SH-SY5Y (cell line): ENCODE data around the gene ZNF397.

Source experiments
- GATA2 ChIP-seq: IDR thresholded peaks from 2 replicates; pipeline ENCODE4 v1.6.1; 2011; ENCODE audit warnings: mild to moderate bottlenecking, low read depth, low read length
- GATA3 ChIP-seq: IDR thresholded peaks from 2 replicates; pipeline ENCODE4 v1.6.1; 2011; ENCODE audit warnings: low read depth, mild to moderate bottlenecking, low read length, moderate library complexity

DNA sequence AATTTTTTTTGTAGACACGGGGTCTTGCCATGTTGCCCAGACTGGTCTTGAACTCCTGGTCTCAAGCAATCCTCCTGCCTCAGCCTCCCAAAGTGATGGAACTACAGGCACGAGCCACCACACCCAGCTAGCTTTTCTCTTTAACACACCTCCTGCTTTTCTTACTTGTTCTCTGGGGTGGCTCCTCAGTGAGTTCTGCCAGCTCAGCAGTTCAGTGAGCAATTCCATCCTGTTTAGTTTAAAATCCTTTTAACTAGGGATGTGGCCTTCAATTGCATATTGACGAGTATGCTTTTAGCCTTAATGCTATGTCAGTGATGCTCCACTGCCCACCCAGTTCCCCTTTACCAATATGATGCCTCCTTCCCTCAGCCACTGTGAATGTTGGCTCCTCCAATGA is 16.1 kb downstream of the ZNF397 start:
- TF ChIP-seq GATA2 (no peak), GATA3 (no peak)
